Mesenteric fat pad (tissue), 1 donor: ENCODE results near the gene HHIPL1. TPM values are rescaled to one million over a fixed set of nuclear protein-coding genes. Genes with fewer than 3 reads are reported as not detected.

ENCODE experiments used
- DNase-seq: peaks from one replicate; pipeline ENCODE4 v3.0.0-alpha.2; 2020; ENCODE audit warnings: low spot score
- total RNA-seq: library from RNA; stranded (reverse); fragmentation: NEBNext Ultra II Directional; extraction: Animal tissue kit (Norgen Biotek cat#: 25700); gene quantifications from one replicate; pipeline ENCODE4 v1.2.1, GENCODE V29; 2021
- donor health status: DM: yes; HTN: yes; CAD: no.

HHIPL1 gene
- total RNA-seq, 1 donor from 2014 or later: 3.8 TPM

- peak; percentile 78 for DNase-seq
Measured at GRCh38 chr14:99728231-99728920, 83.4 kb downstream of the HHIPL1 start.

GRCh38 chr14:99728981-99729451 lies 84.1 kb downstream of the HHIPL1 start:
- peak; percentile 76 for DNase-seq

Other genes with a start within 250 kb of the HHIPL1 start
- 61.5 TPM for gene SETD3, start 164.3 kb upstream of the HHIPL1 start, total RNA-seq
- gene CCNK, start 163.7 kb upstream of the HHIPL1 start, total RNA-seq: 48.2 TPM
- gene CCDC85C, start 40.9 kb upstream of the HHIPL1 start, total RNA-seq: 5.2 TPM
- 3.1 TPM for gene CYP46A1, start 39.2 kb downstream of the HHIPL1 start, total RNA-seq
- gene EML1, start 148.3 kb downstream of the HHIPL1 start, total RNA-seq: 32.5 TPM